Mesodermal cell (in vitro differentiated cells): ENCODE results near the gene CFAP100.
A peak's percentile ranks its signal among the peaks of the same experiment; 100 is the strongest.

Source experiments
- H3K27ac ChIP-seq: 2 replicates; pipeline ENCODE4 v1.7.0; 2013; ENCODE audit warnings: mild to moderate bottlenecking, low read depth, low read length, moderate library complexity; ENCODE audit not compliant: severe bottlenecking
- H3K36me3 ChIP-seq: 2 replicates; pipeline ENCODE4 v1.7.1; 2013; ENCODE audit warnings: mild to moderate bottlenecking, low read length, moderate library complexity; ENCODE audit not compliant: control insufficient read depth, insufficient read depth
- H3K4me1 ChIP-seq: one replicate; pipeline ENCODE4 v1.7.1; 2013; ENCODE audit warnings: mild to moderate bottlenecking, low read length; ENCODE audit not compliant: insufficient read depth, control insufficient read depth, poor library complexity, severe bottlenecking
- H3K4me3 ChIP-seq: 2 replicates; pipeline ENCODE4 v1.7.0; 2013; ENCODE audit warnings: low read length, control low read depth, mild to moderate bottlenecking; ENCODE audit not compliant: insufficient read depth, poor library complexity, severe bottlenecking; ENCODE audit errors: extremely low read depth
- H3K9me3 ChIP-seq: 2 replicates; pipeline ENCODE4 v1.7.1; 2013; ENCODE audit warnings: mild to moderate bottlenecking, low read length, moderate library complexity; ENCODE audit not compliant: control insufficient read depth
- WGBS, 2 experiments: methylation state at CpG; one replicate each; pipeline ENCODE4 v1.1.5; 2013; ENCODE audit warnings: missing lambda C conversion rate in 2 of 2; ENCODE audit not compliant: insufficient coverage in 2 of 2; 5-methylcytosine and 5-hydroxymethylcytosine counted together

Gene CFAP100

GRCh38 chr3:126380011-126380768 lies 14.5 kb upstream of the CFAP100 start:
- Histone ChIP-seq H3K9me3 (no peaks in the 10 kb centered on the region), H3K4me1 (no peaks in the 10 kb centered on the region), H3K36me3 (no peaks in the 10 kb centered on the region), H3K27ac (no peak overlapping the region), H3K4me3 (no peak overlapping the region)
- 78 to 86% methylated on average over 12 to 14 of the region's 17 CpGs for WGBS, 2 experiments

- H3K9me3 ChIP-seq, result no peaks in the 10 kb centered on the region
- H3K4me1 ChIP-seq, result no peaks in the 10 kb centered on the region
- 40 to 47% methylated on average over 2 of the region's 2 CpGs for WGBS, 2 experiments
- no peak overlapping the region for H3K4me3 ChIP-seq
- no peaks in the 10 kb centered on the region for H3K36me3 ChIP-seq
- H3K27ac ChIP-seq, result no peak overlapping the region
Observed at GRCh38 chr3:126381966-126382365, 12.7 kb upstream of the CFAP100 start.

GRCh38 chr3:126389112-126389793 lies 5.5 kb upstream of the CFAP100 start:
- H3K36me3 ChIP-seq, result no peaks in the 10 kb centered on the region
- peak overlapping the region; percentile 79 for H3K27ac ChIP-seq
- H3K4me1 ChIP-seq, result no peaks in the 10 kb centered on the region
- no peaks in the 10 kb centered on the region for H3K9me3 ChIP-seq
- WGBS, 2 experiments, result 9 to 10% methylated on average over 37 to 54 of the region's 58 CpGs
- peak overlapping the region; percentile 5 for H3K4me3 ChIP-seq

- H3K9me3 ChIP-seq, result no peaks in the 10 kb centered on the region
- 77 to 78% methylated on average over 12 to 13 of the region's 17 CpGs for WGBS, 2 experiments
- H3K4me1 ChIP-seq, result no peaks in the 10 kb centered on the region
- no peaks in the 10 kb centered on the region for H3K36me3 ChIP-seq
- no peak overlapping the region for H3K4me3 ChIP-seq
- H3K27ac ChIP-seq, result no peak overlapping the region
Observed at GRCh38 chr3:126389794-126390146, 4.9 kb upstream of the CFAP100 start.

- no peak overlapping the region for H3K4me3 ChIP-seq
- no peaks in the 10 kb centered on the region for H3K9me3 ChIP-seq
- H3K4me1 ChIP-seq, result peaks cover 2% of the 10 kb centered on the region
- no peak overlapping the region for H3K27ac ChIP-seq
- 95% methylated on average over 11 to 13 of the region's 15 CpGs for WGBS, 2 experiments
- no peaks in the 10 kb centered on the region for H3K36me3 ChIP-seq
Observed at GRCh38 chr3:126390201-126390600, 4.5 kb upstream of the CFAP100 start.

GRCh38 chr3:126390751-126391150 lies 4.0 kb upstream of the CFAP100 start:
- Histone ChIP-seq H3K36me3 (no peaks in the 10 kb centered on the region), H3K4me1 (peaks cover 4% of the 10 kb centered on the region), H3K4me3 (no peak overlapping the region), H3K9me3 (no peaks in the 10 kb centered on the region), H3K27ac (no peak overlapping the region)
- WGBS, 2 experiments, result 84 to 86% methylated on average over 2 to 4 of the region's 4 CpGs

- H3K27ac ChIP-seq, result no peak overlapping the region
- H3K36me3 ChIP-seq, result no peaks in the 10 kb centered on the region
- 69 to 83% methylated on average over 1 of the region's 1 CpG for WGBS, 2 experiments
- no peak overlapping the region for H3K4me3 ChIP-seq
- H3K4me1 ChIP-seq, result peaks cover 4% of the 10 kb centered on the region
- H3K9me3 ChIP-seq, result no peaks in the 10 kb centered on the region
Observed at GRCh38 chr3:126391631-126392030, 3.1 kb upstream of the CFAP100 start.

GRCh38 chr3:126392246-126392645 lies 2.5 kb upstream of the CFAP100 start:
- H3K9me3 ChIP-seq, result no peaks in the 10 kb centered on the region
- H3K4me1 ChIP-seq, result peaks cover 4% of the 10 kb centered on the region
- H3K36me3 ChIP-seq, result no peaks in the 10 kb centered on the region
- no peak overlapping the region for H3K27ac ChIP-seq
- WGBS, 2 experiments, result 85 to 88% methylated on average over 10 of the region's 12 CpGs
- no peak overlapping the region for H3K4me3 ChIP-seq

- no peak overlapping the region for H3K4me3 ChIP-seq
- H3K27ac ChIP-seq, result no peak overlapping the region
- H3K9me3 ChIP-seq, result no peaks in the 10 kb centered on the region
- no peaks in the 10 kb centered on the region for H3K36me3 ChIP-seq
- peaks cover 4% of the 10 kb centered on the region for H3K4me1 ChIP-seq
- 94 to 100% methylated on average over 3 to 4 of the region's 4 CpGs for WGBS, 2 experiments
Observed at GRCh38 chr3:126393563-126393962, 1.1 kb upstream of the CFAP100 start.

GRCh38 chr3:126394977-126395321 lies 240 bp downstream of the CFAP100 start:
- H3K4me3 ChIP-seq, result peak overlapping the region; percentile 22
- WGBS, 2 experiments, result 13 to 26% methylated on average over 10 to 23 of the region's 30 CpGs
- H3K9me3 ChIP-seq, result no peaks in the 10 kb centered on the region
- H3K36me3 ChIP-seq, result no peaks in the 10 kb centered on the region
- H3K27ac ChIP-seq, result no peak overlapping the region
- peaks cover 4% of the 10 kb centered on the region for H3K4me1 ChIP-seq

- Histone ChIP-seq H3K4me1 (peaks cover 4% of the 10 kb centered on the region), H3K27ac (no peak overlapping the region), H3K9me3 (no peaks in the 10 kb centered on the region), H3K4me3 (no peak overlapping the region), H3K36me3 (no peaks in the 10 kb centered on the region)
- WGBS, 2 experiments, result 90 to 92% methylated on average over 6 of the region's 6 CpGs
Observed at GRCh38 chr3:126395846-126396513, 1.3 kb downstream of the CFAP100 start.
